ENCODE measurements around the gene LRRC63. TPM values are rescaled to one million over a fixed set of nuclear protein-coding genes. Genes with fewer than 3 reads are reported as not detected.

The LRRC63 gene
- total RNA-seq, 1 experiment from 2014 or later, result not detected

- Histone ChIP-seq H3K36me3 (ENCODE audit: control insufficient read depth in 1 of 2, insufficient read depth in 2 of 2, low read length in 2 of 2) (no peaks in the 10 kb centered on the region), H3K9me3 (ENCODE audit: control insufficient read depth in 1 of 2, insufficient read depth in 1 of 2, low read depth in 1 of 2, low read length in 2 of 2) (no peaks in the 10 kb centered on the region), H3K9me2 (ENCODE audit: insufficient read depth) (no peaks in the 10 kb centered on the region), H4K20me1 (ENCODE audit: insufficient read depth) (no peaks in the 10 kb centered on the region), H3K27ac (ENCODE audit: low read depth, low read length) (no peak overlapping the region), H3K4me3 (replicated peaks in 1 of 2; ENCODE audit: low read depth in 1 of 2, low read length in 2 of 2) (no peak overlapping the region), H3K4me2 (ENCODE audit: low read length) (no peak overlapping the region), H3K9ac (ENCODE audit: low read length) (no peak overlapping the region), H2AFZ (ENCODE audit: low read depth, low read length, poor library complexity, severe bottlenecking) (peak overlapping the region; percentile 10), H3K27me3 (ENCODE audit: insufficient read depth, low read length) (no peaks in the 10 kb centered on the region), H3K4me1 (ENCODE audit: control insufficient read depth in 1 of 2, insufficient read depth in 2 of 2, low read length in 2 of 2) (no peaks in the 10 kb centered on the region), H3K79me2 (ENCODE audit: insufficient read depth, low read length) (no peaks in the 10 kb centered on the region)
- no peak for TF ChIP-seq REST (IDR thresholded peaks at IDR 0.05; ENCODE audit: low read depth)
- no peak for TF ChIP-seq MAX (IDR thresholded peaks at IDR 0.05)
- TF ChIP-seq FOSL1 (IDR thresholded peaks at IDR 0.05; ENCODE audit: low read depth), result no peak
- no peak for TF ChIP-seq ELF1 (IDR thresholded peaks at IDR 0.05; ENCODE audit: borderline replicate concordance, low read depth)
- TF ChIP-seq EGR1 (IDR thresholded peaks at IDR 0.05; ENCODE audit: low read depth), result no peak
- TF ChIP-seq ZFX (IDR thresholded peaks at IDR 0.05), result no peak
- no peak for TF ChIP-seq SIN3A (IDR thresholded peaks at IDR 0.05; ENCODE audit: low read depth)
- DNase-seq (ENCODE audit: low read depth, low spot score) (no peak), ATAC-seq (peak; percentile 31; the same call in 1 of the 2 replicates)
- intact Hi-C loops (cut with micrococcal nuclease), result loop anchor here (10.0 kb wide), 1 partner anchor 125 kb away; no protein-coding TSS in a partner anchor
- no TSS peak for BruUV-seq (replicated peaks)
- POLR2A ChIA-PET, result interaction anchor here (1.1 kb wide), 1 partner anchor 15 kb away, joined by 4 read pairs; no protein-coding TSS in a partner anchor
- RAD21 ChIA-PET (ENCODE audit: low non-redundant PET in 1 of 2, low total read pairs in 2 of 2, uncharacterized antibody in 2 of 2, unreplicated experiment in 2 of 2), result no interaction called here
- CTCF ChIA-PET, result interaction anchor here (0.9 to 3.3 kb wide), 4 partner anchors 11 to 163 kb away, joined by 3 to 11 read pairs (median 5); no protein-coding TSS in a partner anchor
These were observed 77.7 kb downstream of the LRRC63 start for GRCh38 chr13:46289260-46289955.

All from HCT116 (cell line).